ENCODE results near the gene GLP2R.

The GLP2R gene

DNA sequence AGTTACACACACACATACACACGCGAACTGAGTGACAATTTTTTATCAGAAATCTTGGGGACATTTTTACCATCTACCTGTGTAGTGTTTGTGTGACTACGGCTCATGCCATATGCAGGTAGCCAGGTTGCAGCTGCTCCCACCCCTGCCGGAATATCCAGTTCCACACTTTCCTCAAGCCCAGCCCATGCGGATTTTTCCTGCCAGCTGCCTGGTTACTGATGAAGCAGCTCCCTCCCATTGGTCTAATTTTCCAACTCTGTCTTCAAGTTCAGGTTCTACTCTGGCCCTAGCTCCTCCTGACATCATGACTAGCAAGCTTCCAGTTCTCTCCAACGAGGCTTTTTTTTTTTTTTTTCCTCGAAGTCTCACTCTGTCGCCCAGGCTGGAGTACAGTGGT, 8.6 kb upstream of the GLP2R start:
- ChIA-PET CTCF (no interaction called here), POLR2A (interaction anchor here (0.7 kb wide), 1 partner anchor 379 kb away, joined by 3 read pairs; no protein-coding TSS in a partner anchor)
- DNase-seq (ENCODE audit: extremely low spot score) = peak; percentile 47
- TF ChIP-seq ELF4 (IDR thresholded peaks at IDR 0.05) (no peak), CTBP1 (IDR thresholded peaks at IDR 0.05; ENCODE audit: borderline replicate concordance) (no peak), FOXK2 (IDR thresholded peaks at IDR 0.05) (no peak), NFRKB (IDR thresholded peaks at IDR 0.05) (no peak), SUZ12 (IDR thresholded peaks at IDR 0.05) (no peak), SP1 (IDR thresholded peaks at IDR 0.05) (no peak), BHLHE40 (IDR thresholded peaks at IDR 0.05; ENCODE audit: borderline replicate concordance) (no peak), ZNF384 (IDR thresholded peaks at IDR 0.05) (no peak), LEF1 (IDR thresholded peaks at IDR 0.05; ENCODE audit: borderline replicate concordance) (no peak), TARDBP (IDR thresholded peaks at IDR 0.05) (no peak), L3MBTL2 (conservative IDR thresholded peaks at IDR 0.05) (no peak), FOXA1 (IDR thresholded peaks at IDR 0.05) (no peak), ARNT (IDR thresholded peaks at IDR 0.05) (no peak), FOXM1 (IDR thresholded peaks at IDR 0.05; ENCODE audit: borderline replicate concordance) (no peak), HDGF (IDR thresholded peaks at IDR 0.05; ENCODE audit: borderline replicate concordance) (no peak)
- TF ChIP-seq, protein P1, sequence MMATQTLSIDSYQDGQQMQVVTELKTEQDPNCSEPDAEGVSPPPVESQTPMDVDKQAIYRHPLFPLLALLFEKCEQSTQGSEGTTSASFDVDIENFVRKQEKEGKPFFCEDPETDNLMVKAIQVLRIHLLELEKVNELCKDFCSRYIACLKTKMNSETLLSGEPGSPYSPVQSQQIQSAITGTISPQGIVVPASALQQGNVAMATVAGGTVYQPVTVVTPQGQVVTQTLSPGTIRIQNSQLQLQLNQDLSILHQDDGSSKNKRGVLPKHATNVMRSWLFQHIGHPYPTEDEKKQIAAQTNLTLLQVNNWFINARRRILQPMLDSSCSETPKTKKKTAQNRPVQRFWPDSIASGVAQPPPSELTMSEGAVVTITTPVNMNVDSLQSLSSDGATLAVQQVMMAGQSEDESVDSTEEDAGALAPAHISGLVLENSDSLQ (IDR thresholded peaks at IDR 0.05) = no peak

DNA sequence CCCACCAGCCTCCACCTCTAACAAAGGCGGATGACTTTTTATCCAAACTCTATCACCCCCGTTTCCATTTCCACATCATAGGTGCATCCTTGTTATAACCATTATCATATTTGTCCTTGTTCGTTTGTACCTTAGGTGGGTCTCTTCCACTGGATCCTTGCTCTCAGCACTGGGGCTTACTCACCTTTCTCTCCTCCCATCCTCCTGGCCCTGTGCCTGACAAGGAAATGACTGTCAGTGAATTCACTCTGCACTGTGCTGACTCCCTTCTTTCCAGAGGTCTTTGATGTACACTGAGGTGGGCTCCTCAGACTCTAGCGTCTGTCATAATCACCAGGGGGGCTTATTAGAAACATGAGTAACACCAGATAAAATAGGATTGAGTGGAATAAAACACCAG, 7.0 kb upstream of the GLP2R start:
- ChIA-PET CTCF (interaction anchor here (0.7 kb wide), 1 partner anchor 72 kb away, joined by 3 read pairs; no protein-coding TSS in a partner anchor), POLR2A (no interaction called here)
- TF ChIP-seq CTBP1 (IDR thresholded peaks at IDR 0.05; ENCODE audit: borderline replicate concordance) = no peak
- TF ChIP-seq FOXK2 (IDR thresholded peaks at IDR 0.05) = no peak
- TF ChIP-seq TARDBP (IDR thresholded peaks at IDR 0.05) = no peak
- no peak for TF ChIP-seq SP1 (IDR thresholded peaks at IDR 0.05)
- DNase-seq (ENCODE audit: extremely low spot score) = no peak

DNA sequence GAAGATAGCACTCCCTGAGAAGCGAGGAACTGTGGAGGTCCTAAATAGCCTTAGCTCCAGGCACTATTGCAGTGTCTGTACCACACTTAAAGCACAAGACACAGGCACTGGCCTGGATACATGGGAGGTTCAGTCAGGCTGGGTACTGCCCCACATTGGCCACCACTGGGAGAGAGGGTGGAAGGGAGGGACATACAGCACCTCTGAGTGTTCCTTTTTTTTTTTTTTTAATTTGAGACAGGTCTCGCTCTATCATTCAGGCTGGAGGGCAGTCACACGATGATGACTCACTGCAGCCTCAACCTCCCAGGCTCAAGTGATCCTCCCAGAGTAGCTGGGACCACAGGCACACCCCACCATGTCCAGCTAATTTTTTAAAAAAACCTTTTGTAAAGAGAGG, 5.3 kb upstream of the GLP2R start:
- DNase-seq (ENCODE audit: extremely low spot score) = no peak
- POLR2A ChIA-PET = interaction anchor here (0.6 kb wide), 1 partner anchor 11 kb away, joined by 3 read pairs; no protein-coding TSS in a partner anchor
- no peak for TF ChIP-seq ARNT (IDR thresholded peaks at IDR 0.05)
- no peak for TF ChIP-seq FOXK2 (IDR thresholded peaks at IDR 0.05)
- CTCF ChIA-PET = no interaction called here

DNA sequence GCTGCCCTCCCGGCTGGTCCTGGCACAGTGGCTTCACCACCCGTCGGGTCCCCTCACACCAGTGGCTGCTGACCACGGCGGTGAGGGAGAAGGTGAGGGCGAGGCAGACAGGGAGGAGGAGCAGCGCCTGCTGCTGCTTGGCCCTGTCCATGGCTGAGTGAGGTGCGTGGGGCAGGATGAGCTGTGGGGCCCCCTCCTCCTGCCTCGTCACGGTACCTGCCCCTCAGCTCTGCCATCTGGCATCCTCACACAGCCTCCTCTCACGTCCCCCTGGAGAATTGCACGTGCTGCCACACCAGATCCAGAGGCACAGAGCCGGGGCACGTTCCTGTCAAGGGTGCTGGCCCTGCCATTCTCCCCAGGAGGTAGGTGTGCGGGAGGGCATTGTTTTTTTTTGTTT, 3.8 kb upstream of the GLP2R start, which contains the start of gene GSG1L2:
TSS of gene GSG1L2 (minus strand) at position 159 of the 400 bp plus-strand sequence. CDS start at position 151, 8 bp downstream.
- TF ChIP-seq NFRKB (IDR thresholded peaks at IDR 0.05) (no peak), FOXM1 (IDR thresholded peaks at IDR 0.05; ENCODE audit: borderline replicate concordance) (no peak), HDGF (IDR thresholded peaks at IDR 0.05; ENCODE audit: borderline replicate concordance) (no peak), FOXK2 (IDR thresholded peaks at IDR 0.05) (no peak), CTBP1 (IDR thresholded peaks at IDR 0.05; ENCODE audit: borderline replicate concordance) (no peak), TARDBP (IDR thresholded peaks at IDR 0.05) (no peak), SUZ12 (IDR thresholded peaks at IDR 0.05) (no peak), ARNT (IDR thresholded peaks at IDR 0.05) (no peak), SP1 (IDR thresholded peaks at IDR 0.05) (no peak), ELF4 (IDR thresholded peaks at IDR 0.05) (no peak), ZNF384 (IDR thresholded peaks at IDR 0.05) (no peak), LEF1 (IDR thresholded peaks at IDR 0.05; ENCODE audit: borderline replicate concordance) (no peak), BHLHE40 (IDR thresholded peaks at IDR 0.05; ENCODE audit: borderline replicate concordance) (no peak), L3MBTL2 (conservative IDR thresholded peaks at IDR 0.05) (no peak)
- TF ChIP-seq, protein P1 (IDR thresholded peaks at IDR 0.05) = no peak
- POLR2A ChIA-PET = no interaction called here
- CTCF ChIA-PET = no interaction called here
- no peak for DNase-seq (ENCODE audit: extremely low spot score)

DNA sequence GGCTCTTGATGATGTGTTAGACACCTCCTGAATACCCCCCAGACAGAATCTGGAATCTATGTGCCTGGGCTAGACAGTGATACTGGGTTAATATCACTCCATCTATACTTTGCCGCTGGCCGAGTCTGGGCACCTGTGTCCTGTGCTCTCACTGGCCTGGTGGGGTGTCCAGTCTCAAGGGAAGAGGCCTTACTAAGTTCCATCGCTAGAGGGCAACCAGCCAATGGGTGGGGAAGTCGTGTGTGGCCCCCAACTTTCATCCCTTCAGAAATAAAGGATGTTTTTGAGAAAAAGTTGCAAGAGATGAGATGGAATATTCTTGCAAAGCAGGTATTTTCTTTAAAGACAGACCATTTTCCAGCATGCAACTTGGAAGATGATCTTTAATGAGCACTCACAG, 1.6 kb upstream of the GLP2R start:
- TF ChIP-seq, protein P1 (IDR thresholded peaks at IDR 0.05) = no peak
- TF ChIP-seq BHLHE40 (IDR thresholded peaks at IDR 0.05; ENCODE audit: borderline replicate concordance) (no peak), ARNT (IDR thresholded peaks at IDR 0.05) (no peak), TARDBP (IDR thresholded peaks at IDR 0.05) (no peak), ZNF384 (IDR thresholded peaks at IDR 0.05) (no peak), FOXM1 (IDR thresholded peaks at IDR 0.05; ENCODE audit: borderline replicate concordance) (no peak), SP1 (IDR thresholded peaks at IDR 0.05) (no peak), LEF1 (IDR thresholded peaks at IDR 0.05; ENCODE audit: borderline replicate concordance) (no peak), NFRKB (IDR thresholded peaks at IDR 0.05) (no peak), CTBP1 (IDR thresholded peaks at IDR 0.05; ENCODE audit: borderline replicate concordance) (no peak), SUZ12 (IDR thresholded peaks at IDR 0.05) (no peak), FOXK2 (IDR thresholded peaks at IDR 0.05) (no peak)
- POLR2A ChIA-PET = no interaction called here
- CTCF ChIA-PET = no interaction called here

DNA sequence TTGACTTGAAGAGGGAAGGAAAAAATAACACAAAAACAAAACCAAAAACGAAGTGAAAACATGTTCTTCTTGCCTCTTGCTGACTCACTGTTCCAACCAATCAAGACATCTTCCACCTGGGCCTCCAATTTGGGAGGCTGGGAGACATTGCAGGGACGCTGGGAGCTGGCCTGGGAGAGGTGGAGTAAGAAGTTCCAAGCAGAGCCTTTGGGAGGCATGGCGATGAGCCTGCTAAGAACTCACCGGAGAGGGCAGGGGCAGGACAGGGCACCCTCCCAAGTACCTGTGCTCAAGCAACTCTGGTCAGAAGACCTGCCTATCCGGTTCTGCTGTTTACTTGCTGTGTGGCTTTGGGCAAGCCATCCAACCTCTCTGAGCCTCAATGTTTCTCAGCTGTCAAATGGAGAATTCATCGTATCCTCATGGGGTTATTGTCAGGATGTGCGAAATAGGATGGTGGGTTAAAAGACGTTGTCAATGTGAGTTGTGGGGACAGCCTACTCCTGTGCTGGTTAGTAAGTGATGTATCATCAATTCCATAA, 856 bp upstream of the GLP2R start:
- ChIA-PET CTCF (no interaction called here), POLR2A (no interaction called here)
- no peak for DNase-seq (ENCODE audit: extremely low spot score)
- TF ChIP-seq SP1 (IDR thresholded peaks at IDR 0.05) = no peak
- TF ChIP-seq FOXK2 (IDR thresholded peaks at IDR 0.05) = no peak
- no peak for TF ChIP-seq HDGF (IDR thresholded peaks at IDR 0.05; ENCODE audit: borderline replicate concordance)
- TF ChIP-seq BHLHE40 (IDR thresholded peaks at IDR 0.05; ENCODE audit: borderline replicate concordance) = no peak
- TF ChIP-seq ZNF384 (IDR thresholded peaks at IDR 0.05) = no peak
- no peak for TF ChIP-seq TARDBP (IDR thresholded peaks at IDR 0.05)
- TF ChIP-seq NFRKB (IDR thresholded peaks at IDR 0.05) = no peak
- no peak for TF ChIP-seq LEF1 (IDR thresholded peaks at IDR 0.05; ENCODE audit: borderline replicate concordance)
- no peak for TF ChIP-seq ELF4 (IDR thresholded peaks at IDR 0.05)
- no peak for TF ChIP-seq L3MBTL2 (conservative IDR thresholded peaks at IDR 0.05)
- no peak for TF ChIP-seq ARNT (IDR thresholded peaks at IDR 0.05)
- no peak for TF ChIP-seq CTBP1 (IDR thresholded peaks at IDR 0.05; ENCODE audit: borderline replicate concordance)
- TF ChIP-seq FOXA1 (IDR thresholded peaks at IDR 0.05) = no peak
- TF ChIP-seq, protein P1 (IDR thresholded peaks at IDR 0.05) = no peak
- TF ChIP-seq SUZ12 (IDR thresholded peaks at IDR 0.05) = no peak
- TF ChIP-seq FOXM1 (IDR thresholded peaks at IDR 0.05; ENCODE audit: borderline replicate concordance) = no peak

More for the DNA sequence above, 1.6 kb upstream of the GLP2R start:
- peak; percentile 23 for DNase-seq (ENCODE audit: extremely low spot score)
